HepG2 (cell line): ENCODE measurements around the gene RASSF7. TPM values are rescaled to one million over a fixed set of nuclear protein-coding genes. Genes with fewer than 3 reads are reported as not detected.

Source experiments
- ATAC-seq: fragments of 200-7000 bp; cut with Tn5 transposase; 3 replicates; pipeline ENCODE4 v1.9.1; 2020; ENCODE audit warnings: mild to moderate bottlenecking, moderate library complexity
- BruUV-seq: library from RNA; stranded (reverse); fragments of 400-500 nt; replicated peaks from 2 replicates; lab custom pipeline; 2021; lab: Mats Ljungman, UMichigan
- CTCF ChIA-PET: fragments of 300-600 bp; formaldehyde crosslinking; extraction: SDS; loops from one replicate; lab custom pipeline; 2021; ENCODE audit warnings: low total read pairs, inconsistent platforms, low intra/inter-chr PET ratio; lab: Yijun Ruan, JAX
- POLR2A ChIA-PET: fragments of 350-600 bp; sonication (Branson Sonifier 250); formaldehyde crosslinking; loops from one replicate; lab custom pipeline; 2020; ENCODE audit warnings: antibody characterized with exemption, inconsistent platforms; lab: Yijun Ruan, JAX
- DNase-seq: peaks from one replicate; pipeline ENCODE4 v3.0.0-alpha.2; 2015; ENCODE audit warnings: low spot score
- FAIRE-seq: peaks from 3 replicates; lab custom pipeline; 2011; peaks lifted over from hg19 to GRCh38; lab: Jason Lieb, UNC
- H2AFZ ChIP-seq: one replicate; pipeline ENCODE4 v1.6.1; 2011; ENCODE audit warnings: low read length, inconsistent platforms
- H3K27ac ChIP-seq: fragments of 300-600 bp; 3 replicates; pipeline ENCODE4 v1.8.0; 2011; ENCODE audit warnings: mixed run types, mild to moderate bottlenecking, mixed read lengths, low read length, inconsistent platforms; ENCODE audit not compliant: insufficient read depth; ENCODE audit errors: extremely low read length
- H3K27me3 ChIP-seq, 2 experiments: fragments of 200-600 bp in 1 of 2; 2 replicates in 1 of 2; 3 replicates in 1 of 2; pipeline versions ENCODE4 v1.6.0 to v1.8.0; 2011; ENCODE audit warnings: low read length in 2 of 2, mild to moderate bottlenecking in 2 of 2, moderate library complexity in 2 of 2, inconsistent platforms in 1 of 2; ENCODE audit not compliant: insufficient read depth in 2 of 2, control insufficient read depth in 1 of 2
- H3K36me3 ChIP-seq, 2 experiments: fragments of 200-600 bp in 1 of 2; replicated peaks in 1 of 2; 2 replicates in 1 of 2; 3 replicates in 1 of 2; pipeline versions ENCODE4 v1.5.1 to v1.8.0; 2011; ENCODE audit warnings: low read length in 2 of 2, inconsistent platforms in 1 of 2; ENCODE audit not compliant: insufficient read depth in 2 of 2, control insufficient read depth in 1 of 2
- H3K4me1 ChIP-seq: 2 replicates; pipeline ENCODE4 v1.5.1; 2012; ENCODE audit warnings: low read length, inconsistent platforms; ENCODE audit not compliant: insufficient read depth
- H3K4me2 ChIP-seq: 2 replicates; pipeline ENCODE4 v1.6.0; 2011; ENCODE audit warnings: low read depth, low read length, inconsistent platforms
- H3K4me3 ChIP-seq, 3 experiments: fragments of 200-600 bp in 1 of 3; sonication (generic), shearing (Covaris generic) in 1 of 3; replicated peaks in 1 of 3; 2 replicates each; pipeline ENCODE4 v1.5.1; 2011 to 2016; ENCODE audit warnings: low read length in 3 of 3, inconsistent platforms in 2 of 3, low read depth in 2 of 3, mild to moderate bottlenecking in 2 of 3, control low read depth in 1 of 3, mixed read lengths in 1 of 3; ENCODE audit not compliant: insufficient read depth in 1 of 3
- H3K79me2 ChIP-seq: one replicate; pipeline ENCODE4 v1.6.1; 2011; ENCODE audit warnings: low read length, inconsistent platforms; ENCODE audit not compliant: insufficient read depth
- H3K9ac ChIP-seq: 2 replicates; pipeline ENCODE4 v1.6.0; 2011; ENCODE audit warnings: mild to moderate bottlenecking, low read depth, low read length, inconsistent platforms; ENCODE audit not compliant: insufficient read depth
- H3K9me3 ChIP-seq: 2 replicates; pipeline ENCODE4 v1.5.1; 2012; ENCODE audit warnings: mild to moderate bottlenecking, low read length
- H4K20me1 ChIP-seq: 2 replicates; pipeline ENCODE4 v1.6.0; 2011; ENCODE audit warnings: inconsistent platforms, mild to moderate bottlenecking, low read length, moderate library complexity; ENCODE audit not compliant: insufficient read depth
- KDM4B ChIP-seq: sonication (generic); formaldehyde crosslinking; IDR thresholded peaks from 2 replicates; pipeline ENCODE4 v1.4.0; 2020; ENCODE audit warnings: missing genetic modification reagents
- KLF13 ChIP-seq: sonication (generic); formaldehyde crosslinking; IDR thresholded peaks from 2 replicates; pipeline ENCODE4 v1.4.0; 2020; ENCODE audit warnings: mild to moderate bottlenecking, missing genetic modification reagents
- NFYB ChIP-seq: sonication (generic); formaldehyde crosslinking; IDR thresholded peaks from 2 replicates; pipeline ENCODE4 v1.4.0; 2020; ENCODE audit warnings: missing genetic modification reagents
- NR2F2 ChIP-seq: IDR thresholded peaks from 2 replicates; pipeline ENCODE4 v1.6.1; 2012; ENCODE audit warnings: low read depth, inconsistent platforms, borderline replicate concordance
- SMAD3 ChIP-seq: sonication (generic); formaldehyde crosslinking; IDR thresholded peaks from 2 replicates; pipeline ENCODE4 v1.4.0; 2020; ENCODE audit warnings: missing genetic modification reagents
- SMAD9 ChIP-seq: sonication (generic); formaldehyde crosslinking; IDR thresholded peaks from 2 replicates; pipeline ENCODE4 v1.5.1; 2020; ENCODE audit warnings: mild to moderate bottlenecking, missing genetic modification reagents
- SP140L ChIP-seq: sonication (generic); formaldehyde crosslinking; IDR thresholded peaks from 2 replicates; pipeline ENCODE4 v1.4.0; 2020; ENCODE audit warnings: missing genetic modification reagents, borderline replicate concordance
- ZFP82 ChIP-seq: sonication (generic); formaldehyde crosslinking; IDR thresholded peaks from 2 replicates; pipeline ENCODE4 v1.5.1; 2020; ENCODE audit warnings: mild to moderate bottlenecking, missing genetic modification reagents, borderline replicate concordance
- ZNF274 ChIP-seq: sonication (generic); formaldehyde crosslinking; IDR thresholded peaks from 2 replicates; pipeline ENCODE4 v1.5.1; 2020; ENCODE audit warnings: mild to moderate bottlenecking, missing genetic modification reagents
- WGBS: methylation state at CpG from one replicate; pipeline ENCODE4 v1.1.6; 2017; ENCODE audit warnings: low lambda C conversion rate; 5-methylcytosine and 5-hydroxymethylcytosine counted together
- in situ Hi-C: cut with HindIII; loops from 2 replicates; pipeline ENCODE4 v1.10.0; 2017; ENCODE audit warnings: low pct_unique_long_range_greater_than_20kb; ENCODE audit not compliant: extremely low pct_ligation_motif_present
- intact Hi-C: fragments of 100-400 bp; cut with micrococcal nuclease; formaldehyde crosslinking; loops from one replicate; pipeline ENCODE4 v1.10.0; 2022; ENCODE audit not compliant: unreplicated experiment
- polyA plus RNA-seq, 8 experiments: library from polyadenylated mRNA; depleted of rRNA in 3 of 8; stranded (reverse) in 7 of 8; unstranded in 1 of 8; fragments of >200 nt; fragmentation: Illumina TruSeq in 4 of 8; extraction: Trizol in 4 of 8; gene quantifications; 2 replicates each; pipeline versions ENCODE4 v1.2.1 to v1.2.3, GENCODE V29; 2011 to 2016; ENCODE audit warnings: low read depth in 4 of 8, missing spikeins in 1 of 8, mixed read lengths in 1 of 8; ENCODE audit not compliant: insufficient read depth in 1 of 8
- total RNA-seq, 5 experiments: library from RNA; depleted of rRNA; stranded (reverse); fragments of >200 nt; fragmentation: Illumina TruSeq; extraction: Trizol; gene quantifications; 2 replicates each; pipeline ENCODE4 v1.2.3, GENCODE V29; 2016; ENCODE audit warnings: low read depth in 1 of 5
- TF ChIP-seq, protein P1 (sequence below): sonication (generic); formaldehyde crosslinking; IDR thresholded peaks from 2 replicates; pipeline ENCODE4 v1.9.0; 2022; ENCODE audit warnings: missing genetic modification reagents, mild to moderate bottlenecking, borderline replicate concordance
- TF ChIP-seq, protein P2 (sequence below): sonication (generic); formaldehyde crosslinking; IDR thresholded peaks from 2 replicates; pipeline ENCODE4 v1.5.0; 2020; ENCODE audit warnings: mild to moderate bottlenecking, missing genetic modification reagents, moderate library complexity
- TF ChIP-seq, protein P3 (sequence below): sonication (generic); formaldehyde crosslinking; IDR thresholded peaks from 2 replicates; pipeline ENCODE4 v1.5.1; 2020; ENCODE audit warnings: mild to moderate bottlenecking, missing genetic modification reagents, moderate library complexity

The RASSF7 gene
- total and polyA plus RNA-seq, 2 of the 13 experiments (the other 11 are each of a cell fraction or from before 2014, with no cell fraction given) = 20.2 to 28.6 TPM

DNA sequence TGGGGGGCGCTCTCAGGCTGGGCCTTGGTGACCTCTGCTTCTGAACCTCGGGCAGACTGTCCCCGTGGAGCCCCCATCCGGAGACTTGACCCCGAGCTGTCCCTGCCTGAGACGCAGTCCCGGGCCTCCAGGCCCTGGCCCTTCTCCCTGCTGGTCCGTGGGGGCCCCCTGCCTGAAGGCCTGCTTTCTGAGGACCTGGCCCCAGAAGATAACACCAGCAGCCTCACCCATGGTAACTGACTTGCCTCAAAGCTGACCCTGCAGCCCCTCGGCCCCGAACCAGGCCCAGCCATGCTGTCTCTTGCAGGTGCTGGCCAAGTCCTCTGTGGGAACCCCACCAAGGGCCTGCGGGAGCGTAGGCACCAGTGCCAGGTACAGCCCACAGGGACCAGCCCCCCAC is 9.2 kb upstream of the RASSF7 start:
- Histone ChIP-seq H2AFZ (no peak overlapping the region), H3K36me3 (no peaks in the 10 kb centered on the region), H3K9me3 (no peaks in the 10 kb centered on the region), H3K9ac (no peak overlapping the region), H4K20me1 (no peaks in the 10 kb centered on the region), H3K4me3 (peak overlapping the region in 1 of 3 experiments; percentile 50; a peak in 1 of 6 replicates), H3K4me1 (peaks cover 58% of the 10 kb centered on the region), H3K27ac (no peak overlapping the region), H3K27me3 (peaks cover 11 to 27% of the 10 kb centered on the region in 2 experiments), H3K79me2 (no peaks in the 10 kb centered on the region), H3K4me2 (peak overlapping the region; percentile 50)
- intact Hi-C loops (loop anchor here (10.0 kb wide), 1 partner anchor 63 kb away; the partner anchor contains the start of gene IRF7), in situ Hi-C loops (loop anchor here (10.0 kb wide), 1 partner anchor 73 kb away; the partner anchor contains the start of genes CDHR5 and SCT)
- peak; percentile 3; the same call in 1 of the 3 replicates for ATAC-seq
- DNase-seq = no peak
- CTCF ChIA-PET = no interaction called here
- FAIRE-seq = no peak
- WGBS = 50% methylated on average over 2 of the region's 12 CpGs
- BruUV-seq = no TSS peak
- POLR2A ChIA-PET = interaction anchor here (0.7 to 1.5 kb wide), 4 partner anchors 10 to 148 kb away, joined by 3 to 6 read pairs (median 4); partner anchors contain the start of genes HRAS and PHRF1
- TF ChIP-seq SP140L (CRISPR knock-in tag) (no peak), SMAD3 (CRISPR knock-in tag) (no peak), KDM4B (CRISPR knock-in tag) (no peak), NFYB (no peak), ZNF274 (CRISPR knock-in tag) (0 out of 2 replicates have a peak, but pooled peaks have one; percentile 21), ZFP82 (CRISPR knock-in tag) (no peak), KLF13 (CRISPR knock-in tag) (no peak), NR2F2 (no peak), SMAD9 (0 out of 2 replicates have a peak, but pooled peaks have one; percentile 31)
- TF ChIP-seq, protein P1, sequence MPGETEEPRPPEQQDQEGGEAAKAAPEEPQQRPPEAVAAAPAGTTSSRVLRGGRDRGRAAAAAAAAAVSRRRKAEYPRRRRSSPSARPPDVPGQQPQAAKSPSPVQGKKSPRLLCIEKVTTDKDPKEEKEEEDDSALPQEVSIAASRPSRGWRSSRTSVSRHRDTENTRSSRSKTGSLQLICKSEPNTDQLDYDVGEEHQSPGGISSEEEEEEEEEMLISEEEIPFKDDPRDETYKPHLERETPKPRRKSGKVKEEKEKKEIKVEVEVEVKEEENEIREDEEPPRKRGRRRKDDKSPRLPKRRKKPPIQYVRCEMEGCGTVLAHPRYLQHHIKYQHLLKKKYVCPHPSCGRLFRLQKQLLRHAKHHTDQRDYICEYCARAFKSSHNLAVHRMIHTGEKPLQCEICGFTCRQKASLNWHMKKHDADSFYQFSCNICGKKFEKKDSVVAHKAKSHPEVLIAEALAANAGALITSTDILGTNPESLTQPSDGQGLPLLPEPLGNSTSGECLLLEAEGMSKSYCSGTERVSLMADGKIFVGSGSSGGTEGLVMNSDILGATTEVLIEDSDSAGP = peak; percentile 17; the same call in 1 of the 2 replicates
- TF ChIP-seq, protein P2, sequence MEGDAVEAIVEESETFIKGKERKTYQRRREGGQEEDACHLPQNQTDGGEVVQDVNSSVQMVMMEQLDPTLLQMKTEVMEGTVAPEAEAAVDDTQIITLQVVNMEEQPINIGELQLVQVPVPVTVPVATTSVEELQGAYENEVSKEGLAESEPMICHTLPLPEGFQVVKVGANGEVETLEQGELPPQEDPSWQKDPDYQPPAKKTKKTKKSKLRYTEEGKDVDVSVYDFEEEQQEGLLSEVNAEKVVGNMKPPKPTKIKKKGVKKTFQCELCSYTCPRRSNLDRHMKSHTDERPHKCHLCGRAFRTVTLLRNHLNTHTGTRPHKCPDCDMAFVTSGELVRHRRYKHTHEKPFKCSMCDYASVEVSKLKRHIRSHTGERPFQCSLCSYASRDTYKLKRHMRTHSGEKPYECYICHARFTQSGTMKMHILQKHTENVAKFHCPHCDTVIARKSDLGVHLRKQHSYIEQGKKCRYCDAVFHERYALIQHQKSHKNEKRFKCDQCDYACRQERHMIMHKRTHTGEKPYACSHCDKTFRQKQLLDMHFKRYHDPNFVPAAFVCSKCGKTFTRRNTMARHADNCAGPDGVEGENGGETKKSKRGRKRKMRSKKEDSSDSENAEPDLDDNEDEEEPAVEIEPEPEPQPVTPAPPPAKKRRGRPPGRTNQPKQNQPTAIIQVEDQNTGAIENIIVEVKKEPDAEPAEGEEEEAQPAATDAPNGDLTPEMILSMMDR (CRISPR knock-in tag) = peak; percentile 41; the same call in 1 of the 2 replicates
- TF ChIP-seq, protein P3, sequence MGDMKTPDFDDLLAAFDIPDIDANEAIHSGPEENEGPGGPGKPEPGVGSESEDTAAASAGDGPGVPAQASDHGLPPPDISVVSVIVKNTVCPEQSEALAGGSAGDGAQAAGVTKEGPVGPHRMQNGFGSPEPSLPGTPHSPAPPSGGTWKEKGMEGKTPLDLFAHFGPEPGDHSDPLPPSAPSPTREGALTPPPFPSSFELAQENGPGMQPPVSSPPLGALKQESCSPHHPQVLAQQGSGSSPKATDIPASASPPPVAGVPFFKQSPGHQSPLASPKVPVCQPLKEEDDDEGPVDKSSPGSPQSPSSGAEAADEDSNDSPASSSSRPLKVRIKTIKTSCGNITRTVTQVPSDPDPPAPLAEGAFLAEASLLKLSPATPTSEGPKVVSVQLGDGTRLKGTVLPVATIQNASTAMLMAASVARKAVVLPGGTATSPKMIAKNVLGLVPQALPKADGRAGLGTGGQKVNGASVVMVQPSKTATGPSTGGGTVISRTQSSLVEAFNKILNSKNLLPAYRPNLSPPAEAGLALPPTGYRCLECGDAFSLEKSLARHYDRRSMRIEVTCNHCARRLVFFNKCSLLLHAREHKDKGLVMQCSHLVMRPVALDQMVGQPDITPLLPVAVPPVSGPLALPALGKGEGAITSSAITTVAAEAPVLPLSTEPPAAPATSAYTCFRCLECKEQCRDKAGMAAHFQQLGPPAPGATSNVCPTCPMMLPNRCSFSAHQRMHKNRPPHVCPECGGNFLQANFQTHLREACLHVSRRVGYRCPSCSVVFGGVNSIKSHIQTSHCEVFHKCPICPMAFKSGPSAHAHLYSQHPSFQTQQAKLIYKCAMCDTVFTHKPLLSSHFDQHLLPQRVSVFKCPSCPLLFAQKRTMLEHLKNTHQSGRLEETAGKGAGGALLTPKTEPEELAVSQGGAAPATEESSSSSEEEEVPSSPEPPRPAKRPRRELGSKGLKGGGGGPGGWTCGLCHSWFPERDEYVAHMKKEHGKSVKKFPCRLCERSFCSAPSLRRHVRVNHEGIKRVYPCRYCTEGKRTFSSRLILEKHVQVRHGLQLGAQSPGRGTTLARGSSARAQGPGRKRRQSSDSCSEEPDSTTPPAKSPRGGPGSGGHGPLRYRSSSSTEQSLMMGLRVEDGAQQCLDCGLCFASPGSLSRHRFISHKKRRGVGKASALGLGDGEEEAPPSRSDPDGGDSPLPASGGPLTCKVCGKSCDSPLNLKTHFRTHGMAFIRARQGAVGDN (CRISPR knock-in tag) = peak; percentile 46; the same call in 1 of the 2 replicates
